ENCODE measurements around the gene COPS6.
A peak's percentile ranks its signal among the peaks of the same experiment; 100 is the strongest.

Gene COPS6

GRCh38 chr7:100080907-100081534 lies 7.7 kb upstream of the COPS6 start:
- peak; percentile 56 for DNase-seq

- peak; percentile 99 for DNase-seq
Measured at GRCh38 chr7:100081535-100082102, 7.2 kb upstream of the COPS6 start, which contains the start of gene ZNF3. TSS of gene ZNF3 (minus strand) at chr7:100081723. CDS start at chr7:100077357, 4,366 bp downstream.

GRCh38 chr7:100082978-100083377 lies 5.8 kb upstream of the COPS6 start:
- DNase-seq, result no peak

GRCh38 chr7:100085515-100085914 lies 3.3 kb upstream of the COPS6 start:
- peak; percentile 34 for DNase-seq

- no peak for DNase-seq
Measured at GRCh38 chr7:100087055-100087750, 1.6 kb upstream of the COPS6 start.

GRCh38 chr7:100088095-100088620 lies 611 bp upstream of the COPS6 start:
- DNase-seq, result no peak

GRCh38 chr7:100089458-100090196 lies 858 bp downstream of the COPS6 start:
- no peak for DNase-seq

- DNase-seq, result peak; percentile 57
Measured at GRCh38 chr7:100090527-100091410, 2.0 kb downstream of the COPS6 start.

- DNase-seq, result peak; percentile 57
Measured at GRCh38 chr7:100091411-100092181, 2.8 kb downstream of the COPS6 start.

- DNase-seq, result peak; percentile 47
Measured at GRCh38 chr7:100093054-100093453, 4.3 kb downstream of the COPS6 start.

- peak; percentile 35 for DNase-seq
Measured at GRCh38 chr7:100093498-100093897, 4.7 kb downstream of the COPS6 start.

GRCh38 chr7:100093925-100094486 lies 5.2 kb downstream of the COPS6 start:
- peak; percentile 31 for DNase-seq

GRCh38 chr7:100095289-100095688 lies 6.5 kb downstream of the COPS6 start:
- no peak for DNase-seq

GRCh38 chr7:100095704-100096103 lies 6.9 kb downstream of the COPS6 start:
- no peak for DNase-seq

GRCh38 chr7:100098913-100099312 lies 10.1 kb downstream of the COPS6 start:
- DNase-seq, result no peak

- no peak for DNase-seq
Measured at GRCh38 chr7:100099452-100099851, 10.7 kb downstream of the COPS6 start.

GRCh38 chr7:100100420-100101015 lies 11.7 kb downstream of the COPS6 start:
- peak; percentile 99 for DNase-seq

- peak; percentile 100 for DNase-seq
Measured at GRCh38 chr7:100101016-100101862, 12.5 kb downstream of the COPS6 start, which contains the start of the genes AP4M1 and MCM7. TSS of gene AP4M1 (plus strand) at chr7:100101643. CDS start at chr7:100101715, 72 bp downstream. TSS of gene MCM7 (minus strand) at chr7:100101397. CDS start at chr7:100101294, 103 bp downstream.

Data from NCI-H69 (cell line).